Cardiac fibroblast (primary cell): ENCODE data around the gene NEUROD4.

Experiments used
- DNase-seq, 2 donors: peaks; one replicate each; pipeline versions ENCODE4 v3.0.0 to v3.0.0-alpha.2; 2010; ENCODE audit warnings: low read depth in 2 of 2
- H3K4me3 ChIP-seq, 2 donors: replicated peaks in 1 of 2; 1 replicate in 1 of 2; 2 replicates in 1 of 2; pipeline ENCODE4 v1.5.1; 2011; ENCODE audit warnings: low read depth in 2 of 2, low read length in 2 of 2, mild to moderate bottlenecking in 2 of 2, moderate library complexity in 1 of 2
- CTCF ChIP-seq: IDR thresholded peaks from one replicate; pipeline ENCODE4 v1.5.1; 2011; ENCODE audit warnings: low read depth, mild to moderate bottlenecking, low read length, inconsistent platforms

Gene NEUROD4

GRCh38 chr12:55041345-55042055 lies 21.7 kb downstream of the NEUROD4 start:
- no peak for TF ChIP-seq CTCF
- DNase-seq, result no peak

GRCh38 chr12:55043542-55043941 lies 23.8 kb downstream of the NEUROD4 start:
- no peak for TF ChIP-seq CTCF
- DNase-seq, result no peak
- H3K4me3 ChIP-seq, result no peak overlapping the region

More at GRCh38 chr12:55041345-55042055, 21.7 kb downstream of the NEUROD4 start:
- H3K4me3 ChIP-seq, result no peak overlapping the region

GRCh38 chr12:55044135-55044534 lies 24.4 kb downstream of the NEUROD4 start:
- DNase-seq, result no peak
- no peak for TF ChIP-seq CTCF
- H3K4me3 ChIP-seq, result no peak overlapping the region

- no peak overlapping the region for H3K4me3 ChIP-seq
- no peak for DNase-seq
- no peak for TF ChIP-seq CTCF
These were observed 29.9 kb downstream of the NEUROD4 start for GRCh38 chr12:55049676-55050075.

GRCh38 chr12:55051197-55051947 lies 31.6 kb downstream of the NEUROD4 start:
- DNase-seq, result no peak
- TF ChIP-seq CTCF, result no peak
- no peak overlapping the region for H3K4me3 ChIP-seq

- TF ChIP-seq CTCF, result no peak
- DNase-seq, result no peak
- H3K4me3 ChIP-seq, result no peak overlapping the region
These were observed 37.7 kb downstream of the NEUROD4 start for GRCh38 chr12:55057481-55057880.
